Measurements from ENCODE around the gene OR10C1.

The OR10C1 gene

DNA sequence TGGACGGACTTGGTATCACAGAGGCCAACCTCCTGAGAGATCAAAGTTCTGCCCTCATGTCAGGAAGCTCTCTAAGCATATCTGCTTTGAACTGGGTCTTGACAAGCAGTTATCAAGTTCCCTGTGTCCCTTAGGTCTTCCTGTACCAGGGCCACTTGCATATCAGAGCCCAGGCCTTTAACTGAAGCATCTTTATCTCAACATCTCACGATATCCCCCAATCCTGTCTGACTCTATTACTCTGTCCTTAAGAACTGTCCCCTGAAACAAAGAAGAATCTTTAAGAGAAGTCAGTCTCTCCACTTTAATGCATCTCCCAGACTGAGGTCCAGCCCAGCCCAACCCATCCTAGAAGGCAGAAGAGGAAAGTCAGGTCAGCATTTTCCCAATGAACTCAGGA lies 40.5 kb downstream of the OR10C1 start:
- no peak for DNase-seq

DNA sequence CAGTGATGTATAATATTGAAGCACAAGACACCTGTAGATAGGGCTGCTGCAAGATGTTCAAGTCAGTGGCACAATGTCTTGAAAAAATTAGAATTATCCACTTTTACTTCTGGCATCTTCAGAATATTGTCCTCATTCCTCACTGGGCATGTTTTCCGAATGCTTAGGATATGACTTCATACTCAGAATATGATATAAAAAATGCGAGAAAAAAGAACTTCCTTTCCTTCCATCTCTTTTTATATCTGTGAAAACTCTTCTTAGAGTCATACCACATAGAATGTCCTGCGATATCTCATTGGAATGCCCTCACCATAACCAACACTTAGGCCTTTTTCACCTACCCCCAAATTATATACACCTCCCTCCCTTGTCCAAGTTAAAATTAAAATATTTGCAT lies 44.1 kb downstream of the OR10C1 start:
- no peak for DNase-seq

DNA sequence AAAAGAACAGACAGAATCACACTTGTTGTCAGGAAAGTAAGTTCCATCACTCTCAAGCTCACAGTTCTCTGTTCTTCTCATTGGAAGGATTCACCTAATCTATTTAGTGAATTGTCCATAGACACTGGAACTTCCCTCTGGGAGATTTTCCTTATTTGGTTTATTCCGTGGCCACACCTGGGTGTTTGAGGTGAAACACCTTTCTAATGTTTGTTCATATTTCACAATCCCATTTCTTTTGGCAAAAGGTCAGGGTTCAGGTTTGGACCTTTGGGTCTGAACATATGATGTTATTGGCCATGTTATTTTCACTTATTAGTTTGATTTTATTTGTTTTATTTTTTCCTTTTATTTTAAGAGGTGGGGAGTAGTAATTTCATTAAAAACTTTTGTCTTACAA lies 44.6 kb downstream of the OR10C1 start:
- no peak for DNase-seq

DNA sequence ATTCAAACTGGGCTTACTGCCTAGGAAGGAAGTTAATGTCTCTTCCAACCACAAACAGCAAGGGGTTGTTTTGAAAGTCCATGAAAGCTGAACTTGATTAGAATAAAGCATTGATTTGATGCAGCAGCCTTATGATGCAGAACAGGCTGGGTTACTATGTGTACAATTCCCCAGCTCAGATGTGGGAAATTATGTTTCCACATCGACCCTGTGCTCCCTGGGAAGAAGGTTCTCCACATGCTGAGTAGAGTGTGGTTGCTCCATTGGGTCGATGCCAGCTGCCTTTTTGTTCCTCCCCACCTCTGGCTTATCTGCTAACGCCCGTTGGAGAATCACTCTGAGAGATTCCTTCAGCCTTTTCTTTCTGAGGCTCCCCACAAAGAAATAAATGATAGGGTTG lies 47.5 kb downstream of the OR10C1 start:
- DNase-seq, result no peak

DNA sequence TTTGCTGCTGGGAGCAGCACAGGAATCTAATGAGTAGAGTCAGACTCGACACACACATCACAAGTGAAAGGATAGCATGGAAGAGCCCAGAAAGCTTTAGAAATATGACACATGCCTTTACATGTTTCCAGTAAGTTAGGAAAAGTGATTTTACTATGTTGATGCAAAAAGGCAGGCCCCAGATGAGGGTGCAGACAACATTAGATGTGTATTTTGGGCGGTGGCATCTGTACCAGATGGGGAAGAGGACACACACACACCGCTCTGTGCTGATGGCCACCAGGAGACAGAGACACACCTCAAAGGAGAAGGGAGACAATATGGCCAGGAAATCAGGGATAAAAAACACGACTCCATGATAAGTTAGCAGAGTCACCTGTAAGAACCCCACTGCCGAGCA lies 48.0 kb downstream of the OR10C1 start:
- DNase-seq, result no peak

DNA sequence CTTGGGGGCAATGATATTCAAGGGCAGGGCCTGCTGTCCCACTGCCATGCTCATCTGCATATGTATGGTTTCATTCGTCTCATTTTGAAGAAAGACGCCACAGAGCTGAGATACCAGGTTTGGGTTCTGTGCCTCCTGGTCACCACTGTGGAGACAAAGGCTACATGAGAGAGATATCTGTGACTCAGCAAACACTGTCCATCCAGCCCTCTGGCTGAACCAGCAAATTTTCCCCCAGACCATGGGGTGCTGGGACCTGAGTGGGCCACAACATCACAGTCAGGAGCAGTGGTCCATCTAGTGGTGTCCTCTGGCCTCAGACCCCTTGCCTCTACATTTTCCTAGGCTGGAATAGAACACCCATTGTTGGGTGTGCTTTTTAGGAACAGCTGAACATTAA lies 48.6 kb downstream of the OR10C1 start, which contains the start of gene MAS1L:
MAS1L (minus strand) TSS at position 297 of the 400 bp plus-strand sequence; CDS start at position 243, 54 bp downstream.
- DNase-seq, result no peak

DNA sequence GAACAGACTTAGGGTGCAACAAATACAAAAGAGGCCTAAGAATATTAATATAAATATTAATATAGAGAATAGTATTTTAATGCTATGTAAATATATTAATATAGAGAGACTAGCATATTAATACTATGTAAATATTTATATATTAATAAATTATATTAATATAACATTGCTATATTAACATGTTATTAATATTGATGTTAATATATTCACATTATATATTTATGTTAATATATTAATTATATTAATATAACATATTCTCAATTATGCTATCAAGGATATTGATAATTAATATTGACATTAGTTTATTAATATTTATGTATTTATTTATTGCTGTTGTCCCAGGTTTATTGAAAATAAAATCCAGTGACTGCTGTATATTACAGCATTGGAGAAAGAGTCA lies 49.8 kb downstream of the OR10C1 start:
- no peak for DNase-seq

DNA sequence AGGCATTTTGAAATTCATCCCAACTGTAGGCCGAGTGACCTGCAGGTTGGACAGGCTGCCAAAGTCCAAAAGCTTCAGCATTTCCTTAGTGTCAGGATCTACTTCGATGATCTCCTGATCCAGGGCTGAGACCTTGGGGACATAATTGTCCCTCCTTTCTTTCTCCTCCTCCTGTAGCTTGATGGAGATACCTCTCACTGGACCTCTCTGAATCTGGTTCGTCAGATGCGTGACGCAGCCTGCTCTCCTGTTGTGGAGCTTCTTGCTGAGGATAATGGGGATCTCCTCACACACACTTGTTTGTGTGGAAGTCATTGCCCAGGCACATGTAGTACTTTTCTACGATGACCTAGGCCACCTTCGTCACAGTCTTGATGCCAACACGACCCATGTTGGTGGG lies 50.2 kb downstream of the OR10C1 start:
- no peak for DNase-seq

DNA sequence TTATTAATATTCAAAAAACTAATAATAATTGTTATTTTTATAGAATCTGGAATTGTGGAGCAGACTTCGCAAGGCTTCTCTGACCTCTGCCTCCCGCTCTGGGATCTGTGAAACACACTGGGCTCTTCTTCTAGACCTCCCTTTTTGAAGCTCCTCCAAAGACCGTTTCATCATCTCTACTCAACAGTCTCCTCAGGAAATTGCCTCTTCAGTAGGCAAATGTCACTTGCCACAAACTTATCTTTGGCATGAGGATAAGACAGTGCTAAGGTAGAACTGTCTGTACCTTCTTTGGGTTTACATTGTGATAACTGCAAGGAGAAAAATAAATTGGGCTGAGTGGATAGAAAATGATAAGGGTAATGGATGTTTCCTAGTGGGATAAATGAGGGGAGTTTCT lies 50.9 kb downstream of the OR10C1 start:
- no peak for DNase-seq

DNA sequence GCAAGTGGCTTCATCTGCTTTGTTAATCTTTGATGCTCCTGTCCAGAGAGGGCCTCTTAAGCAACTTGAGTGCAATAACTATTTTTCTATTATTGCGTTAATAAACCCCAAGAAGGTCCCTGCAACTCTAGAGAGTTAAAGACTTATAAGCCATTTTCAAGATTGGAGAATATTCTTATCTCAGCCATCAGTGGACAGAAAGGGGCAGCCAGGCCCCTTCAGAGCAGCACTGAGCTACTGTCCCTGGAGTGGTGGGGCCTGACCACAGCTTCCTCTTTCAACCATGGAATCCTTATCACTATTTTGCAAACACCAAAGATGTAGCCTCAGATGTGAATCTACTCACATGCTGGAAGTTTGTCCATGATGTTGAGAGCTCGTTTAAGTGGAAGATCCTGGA lies 51.4 kb downstream of the OR10C1 start:
- no peak for DNase-seq

Measured in CD4-positive, alpha-beta T cell treated with Interleukin-10 for 1 hour (primary cell).